GM19468 (cell line): Measurements from ENCODE around the gene MFSD2A.
"Not testable (repeated sequence)": the region's sequence is repeated elsewhere in the genome, so short reads cannot be mapped to it uniquely, and the experiment has no call there.

ENCODE experiments used
- ATAC-seq: cut with Tn5 transposase; IDR thresholded peaks from one replicate; pipeline ENCODE4 v1.9.1; 2021; ENCODE audit warnings: mild to moderate bottlenecking, moderate library complexity, moderate number of reproducible peaks; ENCODE audit not compliant: unreplicated experiment; ENCODE audit errors: extremely low read depth

Gene MFSD2A

DNA sequence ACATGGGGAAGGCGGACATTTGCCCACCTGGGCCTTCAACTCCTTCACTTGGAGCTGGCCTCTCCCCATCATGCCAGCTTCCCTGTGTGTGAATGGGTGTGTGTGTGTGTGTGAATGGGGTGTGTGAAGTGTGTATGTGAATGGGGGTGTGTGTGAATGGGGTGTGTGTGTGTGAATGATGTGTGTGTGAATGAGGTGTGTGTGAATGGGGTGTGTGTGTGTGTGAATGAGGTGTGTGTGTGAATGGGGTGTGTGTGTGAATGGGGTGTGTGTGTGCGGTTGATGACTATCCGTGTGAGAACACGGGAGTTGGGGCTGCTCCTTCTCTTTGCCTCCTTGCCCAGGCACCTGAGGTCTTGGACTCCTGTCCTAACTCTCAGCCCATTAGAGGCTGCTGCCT, 9.6 kb downstream of the MFSD2A start:
- no peak for ATAC-seq

DNA sequence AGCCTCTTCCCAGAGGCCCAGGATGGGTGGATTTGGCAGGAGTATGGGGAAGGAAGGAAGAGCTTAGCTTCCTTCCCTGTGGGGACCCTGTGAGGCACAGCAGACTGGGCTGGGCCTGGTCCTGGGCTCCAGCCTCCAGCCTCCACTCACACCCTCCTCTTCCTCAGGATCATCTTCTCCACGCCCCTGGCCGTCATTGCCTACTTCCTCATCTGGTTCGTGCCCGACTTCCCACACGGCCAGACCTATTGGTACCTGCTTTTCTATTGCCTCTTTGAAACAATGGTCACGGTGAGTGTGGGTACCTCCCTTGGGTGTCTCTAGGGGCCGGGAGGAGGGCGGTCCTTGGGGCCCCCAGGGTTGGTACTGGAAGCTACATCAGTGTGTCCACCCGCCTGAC, 10.1 kb downstream of the MFSD2A start:
- ATAC-seq, result no peak

DNA sequence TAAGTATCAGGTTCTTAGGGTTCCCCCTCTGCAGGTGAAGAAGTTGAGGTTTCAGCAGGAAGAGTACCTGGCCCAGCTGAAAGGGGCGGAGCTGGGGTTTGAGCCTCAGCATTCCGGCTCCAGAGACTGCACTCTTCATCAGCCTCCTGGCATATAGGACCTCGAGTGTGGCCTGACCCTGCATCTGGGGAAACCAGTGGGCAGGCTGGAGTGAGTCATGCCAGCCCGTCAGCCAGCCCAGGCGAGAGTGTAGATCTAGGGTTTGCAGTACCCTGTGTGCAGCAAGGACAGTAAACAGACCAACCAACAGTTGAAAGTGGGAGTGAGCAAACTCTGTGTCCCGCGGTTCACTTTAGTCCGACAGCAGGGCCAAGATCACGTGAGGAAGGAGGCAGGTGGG, 14.1 kb downstream of the MFSD2A start:
- ATAC-seq, result no peak

DNA sequence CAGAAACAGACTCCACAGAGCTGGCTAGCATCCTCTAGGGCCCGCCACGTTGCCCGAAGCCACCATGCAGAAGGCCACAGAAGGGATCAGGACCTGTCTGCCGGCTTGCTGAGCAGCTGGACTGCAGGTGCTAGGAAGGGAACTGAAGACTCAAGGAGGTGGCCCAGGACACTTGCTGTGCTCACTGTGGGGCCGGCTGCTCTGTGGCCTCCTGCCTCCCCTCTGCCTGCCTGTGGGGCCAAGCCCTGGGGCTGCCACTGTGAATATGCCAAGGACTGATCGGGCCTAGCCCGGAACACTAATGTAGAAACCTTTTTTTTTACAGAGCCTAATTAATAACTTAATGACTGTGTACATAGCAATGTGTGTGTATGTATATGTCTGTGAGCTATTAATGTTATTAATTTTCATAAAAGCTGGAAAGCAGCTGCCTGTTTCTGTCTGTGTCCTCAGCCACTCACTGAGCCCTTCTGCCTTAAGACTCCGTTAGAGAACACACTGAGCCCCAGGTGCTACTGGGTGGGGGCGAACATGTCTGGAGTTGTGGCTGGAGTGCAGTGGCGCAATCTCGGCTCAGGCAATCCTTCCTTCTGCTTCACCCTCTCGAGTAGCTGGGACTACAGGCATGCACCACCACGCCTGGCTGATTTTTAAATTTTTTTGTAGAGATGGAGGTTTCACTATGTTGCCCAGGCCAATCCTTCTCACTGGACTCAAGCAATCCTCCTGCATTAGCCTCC, 14.8 kb downstream of the MFSD2A start:
- no peak for ATAC-seq

DNA sequence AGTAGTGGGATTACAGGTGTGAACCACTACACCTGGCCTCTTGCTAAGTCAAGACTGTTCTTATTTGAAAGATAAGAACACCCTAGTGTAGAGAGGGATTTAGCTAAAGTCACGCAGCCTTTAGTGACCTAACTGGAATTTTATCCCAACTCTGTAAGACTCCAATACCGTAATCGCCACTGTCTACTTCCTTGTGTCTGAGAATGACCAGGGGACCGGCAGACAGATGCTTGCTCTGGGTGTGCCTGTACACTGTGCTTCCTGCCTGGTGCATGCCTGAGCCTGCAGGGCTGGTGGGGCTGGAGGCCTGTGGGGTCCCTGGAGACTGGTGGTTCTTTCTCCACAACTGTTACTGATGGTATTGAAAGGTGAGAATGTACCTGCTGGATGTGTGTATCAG, 15.3 kb downstream of the MFSD2A start:
- ATAC-seq, result no peak

DNA sequence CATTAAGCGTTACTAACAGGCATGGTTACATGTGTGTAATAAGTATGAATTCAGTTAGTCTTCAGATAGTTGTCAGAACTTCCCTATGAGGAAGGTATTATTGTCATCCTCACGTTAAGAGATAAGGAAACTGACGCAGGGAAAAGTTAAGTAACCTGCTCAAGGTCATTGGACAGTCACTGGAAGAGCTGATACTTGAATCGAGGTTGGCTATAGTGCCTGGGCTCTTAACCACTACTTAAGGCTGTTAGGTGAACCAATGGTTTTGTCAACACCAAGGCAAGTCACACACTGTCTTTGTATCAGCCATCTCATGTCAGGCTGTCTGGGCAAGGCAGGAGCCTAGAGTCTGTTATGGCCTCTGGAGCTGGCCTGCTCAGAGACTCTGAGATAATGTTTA, 16.2 kb downstream of the MFSD2A start:
- ATAC-seq, result no peak

DNA sequence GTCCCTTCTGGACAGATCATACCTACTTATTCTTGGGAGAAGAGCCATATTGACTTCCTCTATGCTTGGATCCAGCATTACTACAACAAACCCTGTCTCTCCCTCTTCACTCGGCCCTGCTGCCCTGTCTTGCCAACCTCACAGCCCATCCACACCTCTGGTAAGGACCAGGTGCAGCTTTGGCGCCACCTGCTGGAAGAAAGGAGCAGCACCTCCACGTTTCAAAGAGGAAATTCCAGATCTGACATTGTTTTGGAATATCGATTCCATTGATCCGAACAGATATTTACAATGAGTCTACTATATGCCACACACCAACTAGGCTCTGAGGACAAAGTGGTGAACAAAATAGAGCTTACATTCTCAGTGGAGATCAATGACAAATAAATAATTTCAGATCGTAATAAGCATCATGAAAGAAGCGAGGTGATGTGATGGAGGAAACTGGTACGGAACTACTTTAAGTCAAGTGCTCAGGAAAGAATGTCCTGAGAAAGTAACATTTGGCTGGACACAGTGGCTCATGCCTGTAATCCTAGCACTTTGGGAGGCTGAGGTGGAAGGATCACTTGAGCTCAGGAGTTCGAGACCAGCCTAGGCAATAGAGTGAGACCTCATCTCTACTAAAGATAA, 18.7 kb downstream of the MFSD2A start:
- ATAC-seq, result no peak

DNA sequence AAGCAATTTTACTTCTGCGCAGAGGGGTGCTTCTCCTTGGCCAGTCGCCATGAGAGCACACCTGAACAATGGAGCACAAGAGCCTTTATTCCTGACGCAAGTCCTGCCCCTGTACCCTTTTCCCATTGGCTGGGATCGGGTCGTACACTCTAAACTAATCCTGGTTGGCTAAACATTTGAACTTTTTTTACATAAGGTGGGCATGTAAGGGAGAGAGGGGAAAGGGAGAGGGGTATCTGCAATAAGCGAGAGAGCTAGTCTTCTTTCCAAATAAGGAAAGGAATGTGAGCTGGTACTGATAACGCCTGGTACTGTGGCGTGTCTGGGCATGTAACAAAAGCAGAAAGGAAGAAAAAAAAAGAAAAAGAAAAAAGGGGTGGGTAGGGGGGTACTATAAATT, 21.8 kb downstream of the MFSD2A start:
- ATAC-seq, result no peak

DNA sequence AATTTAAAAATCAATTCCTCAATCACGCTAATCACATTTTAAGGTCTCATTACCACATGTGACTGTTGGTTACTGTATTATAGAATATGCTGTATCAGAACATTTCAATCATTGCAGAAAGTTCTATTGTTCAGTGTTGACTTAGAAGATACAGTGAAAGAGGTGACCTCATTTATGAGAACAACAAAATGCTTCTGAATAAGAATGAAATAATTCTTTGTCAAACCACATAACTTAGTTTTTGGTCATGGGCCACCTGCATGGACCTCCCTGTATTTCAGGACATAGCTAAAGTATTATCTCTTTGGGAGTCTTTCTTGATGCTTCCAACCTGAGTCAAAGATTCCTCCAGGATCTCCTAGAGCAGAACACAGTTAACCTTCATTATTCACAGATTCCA, 22.3 kb downstream of the MFSD2A start:
- no peak for ATAC-seq

DNA sequence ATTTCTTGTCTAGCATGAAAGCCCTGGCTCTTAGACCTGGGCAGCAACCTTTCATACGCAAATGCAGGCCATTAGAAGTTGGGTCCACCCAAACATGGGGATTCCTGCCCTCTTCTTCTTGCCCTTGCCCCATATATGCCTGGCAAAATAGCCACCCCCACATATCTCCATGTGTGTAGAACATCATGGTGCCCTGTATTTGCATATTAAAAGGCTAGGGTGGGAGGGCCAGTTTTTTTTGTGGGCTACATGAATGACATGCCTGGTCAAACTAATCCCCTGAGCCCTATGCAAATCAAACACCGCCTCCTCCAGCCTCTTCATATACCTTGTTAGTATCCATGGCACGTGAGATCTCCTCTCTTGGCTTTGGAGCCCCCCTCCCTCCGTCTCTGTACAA, 24.7 kb downstream of the MFSD2A start:
- no peak for ATAC-seq

DNA sequence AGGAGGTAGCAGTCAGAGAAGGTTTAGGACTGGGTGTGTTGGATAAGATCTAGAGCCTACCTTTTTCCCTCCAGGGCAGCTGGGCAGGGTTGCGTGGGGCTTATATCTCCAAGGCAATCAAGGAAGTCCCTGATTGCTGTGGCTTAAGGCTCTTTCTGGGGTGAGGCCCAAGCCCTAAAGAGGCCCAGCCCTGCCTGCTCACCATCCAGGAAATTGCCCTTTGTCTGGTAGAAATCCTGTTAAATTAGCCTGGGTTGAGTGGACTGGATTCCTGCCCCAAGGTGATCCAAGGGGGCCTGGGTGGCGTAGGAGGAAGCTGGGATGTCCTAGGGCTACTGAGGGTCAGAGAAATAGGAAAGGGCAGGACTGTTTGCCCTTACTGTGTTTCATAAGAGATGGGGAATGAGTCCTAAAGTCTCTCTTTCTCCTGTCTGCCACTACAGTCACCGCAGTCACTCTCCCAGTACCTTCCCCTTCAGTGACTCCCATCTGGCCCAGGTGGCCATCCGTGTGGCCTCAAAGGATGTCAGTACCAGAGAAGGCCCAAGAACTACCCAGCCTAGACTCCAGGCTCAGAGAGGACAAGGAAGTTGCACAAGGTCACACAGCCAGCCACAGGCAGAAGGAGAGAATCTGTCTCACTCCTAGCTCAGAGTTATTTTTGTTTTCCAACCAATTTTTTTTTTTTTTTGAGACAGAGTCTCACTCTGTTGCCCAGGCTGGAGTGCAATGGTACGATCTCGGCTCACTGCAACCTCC, 25.8 kb downstream of the MFSD2A start:
- ATAC-seq, result no peak

DNA sequence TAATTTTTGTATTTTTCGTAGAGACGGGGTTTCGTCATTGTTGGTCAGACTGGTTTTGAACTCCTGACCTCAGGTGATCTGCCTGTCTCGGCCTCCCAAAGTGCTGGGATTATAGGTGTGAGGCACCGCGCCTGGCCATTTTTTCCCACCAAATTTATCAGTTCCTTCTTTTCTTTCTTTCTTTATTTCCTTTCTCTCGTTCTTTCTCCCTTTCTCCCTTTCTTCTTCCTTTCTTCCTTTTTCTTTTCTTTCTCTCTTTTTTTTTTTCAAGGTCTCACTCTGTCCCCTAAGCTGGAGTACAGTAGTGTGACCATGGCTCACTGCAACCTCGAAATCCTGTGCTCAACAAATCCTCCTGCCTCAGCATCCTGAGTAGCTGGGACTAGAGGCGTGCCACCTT, 26.4 kb downstream of the MFSD2A start:
- no peak for ATAC-seq

DNA sequence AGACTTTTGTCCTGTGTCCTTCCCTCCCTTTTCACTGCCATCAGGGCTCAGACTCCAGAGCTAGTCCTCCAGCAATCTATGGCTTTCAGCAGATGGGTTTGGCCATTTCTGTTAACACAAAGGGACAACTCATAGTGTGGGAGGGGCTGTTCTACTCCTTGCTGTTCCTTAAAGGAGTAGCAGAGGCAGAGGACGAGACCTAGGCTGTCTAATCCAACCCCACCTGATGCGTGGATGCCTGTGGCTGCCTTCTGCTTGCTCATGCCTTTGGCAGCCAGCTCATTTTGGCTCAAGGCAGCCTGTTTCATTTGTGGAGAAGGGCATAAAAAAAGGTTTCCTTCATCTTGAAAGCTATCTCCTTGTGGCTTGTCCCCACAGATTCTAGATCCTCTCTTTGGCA, 27.0 kb downstream of the MFSD2A start:
- ATAC-seq, result no peak

DNA sequence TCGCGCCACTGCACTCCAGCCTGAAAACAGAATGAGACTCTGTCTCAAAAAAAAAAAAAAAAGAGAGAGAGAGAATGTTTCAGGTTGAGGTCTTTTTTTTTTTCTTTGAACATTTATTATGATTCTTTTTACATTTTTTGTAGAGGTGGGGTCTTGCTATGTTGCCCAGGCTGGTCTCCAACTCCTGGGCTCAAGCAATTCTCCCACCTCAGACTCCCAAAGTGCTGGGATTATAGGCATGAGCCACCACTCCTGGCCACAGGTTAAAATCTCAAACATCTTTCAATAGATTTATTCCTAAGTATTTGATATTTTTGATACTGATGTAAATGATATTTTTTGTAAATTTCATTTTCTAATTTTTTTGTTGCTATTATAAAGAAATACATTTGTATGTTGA, 29.5 kb downstream of the MFSD2A start:
- not testable (repeated sequence) for ATAC-seq

DNA sequence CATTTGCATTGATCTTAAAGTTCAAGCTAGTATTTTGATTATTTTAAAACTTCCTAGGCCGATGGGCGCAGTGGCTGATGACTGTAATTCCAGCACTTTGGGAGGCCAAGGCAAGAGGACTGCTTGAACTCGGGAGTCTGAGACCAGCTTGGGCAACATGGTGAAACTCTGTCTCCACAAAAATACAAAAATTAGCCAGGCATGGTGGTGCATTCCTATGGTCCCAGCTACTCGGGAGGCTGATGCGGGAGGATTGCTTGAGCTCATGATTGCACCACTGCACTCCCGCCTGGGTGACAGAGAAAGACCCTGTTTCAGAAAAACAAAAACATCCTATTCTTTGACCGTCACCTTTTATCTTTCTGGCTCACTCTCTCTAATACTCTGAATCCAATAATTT, 30.0 kb downstream of the MFSD2A start:
- no peak for ATAC-seq

DNA sequence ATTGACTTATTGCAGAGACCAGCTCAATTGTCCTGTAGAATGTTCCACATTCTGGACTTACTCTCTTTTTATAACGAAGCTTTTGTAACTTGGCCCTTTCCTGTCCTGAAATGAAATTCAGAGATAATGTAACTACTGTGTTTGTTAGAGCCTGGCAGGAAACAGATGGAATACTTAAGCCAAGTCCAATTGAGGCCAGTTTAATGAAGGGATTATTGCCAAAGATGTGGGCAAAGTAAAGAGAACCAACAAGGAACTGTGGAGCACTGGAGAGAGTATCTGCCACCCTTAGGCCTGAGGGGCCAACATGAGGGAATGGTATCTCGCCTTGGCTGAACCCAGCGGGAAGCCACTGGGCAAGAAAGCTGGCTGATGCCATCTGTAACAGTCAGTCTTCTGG, 32.9 kb downstream of the MFSD2A start:
- ATAC-seq, result no peak

DNA sequence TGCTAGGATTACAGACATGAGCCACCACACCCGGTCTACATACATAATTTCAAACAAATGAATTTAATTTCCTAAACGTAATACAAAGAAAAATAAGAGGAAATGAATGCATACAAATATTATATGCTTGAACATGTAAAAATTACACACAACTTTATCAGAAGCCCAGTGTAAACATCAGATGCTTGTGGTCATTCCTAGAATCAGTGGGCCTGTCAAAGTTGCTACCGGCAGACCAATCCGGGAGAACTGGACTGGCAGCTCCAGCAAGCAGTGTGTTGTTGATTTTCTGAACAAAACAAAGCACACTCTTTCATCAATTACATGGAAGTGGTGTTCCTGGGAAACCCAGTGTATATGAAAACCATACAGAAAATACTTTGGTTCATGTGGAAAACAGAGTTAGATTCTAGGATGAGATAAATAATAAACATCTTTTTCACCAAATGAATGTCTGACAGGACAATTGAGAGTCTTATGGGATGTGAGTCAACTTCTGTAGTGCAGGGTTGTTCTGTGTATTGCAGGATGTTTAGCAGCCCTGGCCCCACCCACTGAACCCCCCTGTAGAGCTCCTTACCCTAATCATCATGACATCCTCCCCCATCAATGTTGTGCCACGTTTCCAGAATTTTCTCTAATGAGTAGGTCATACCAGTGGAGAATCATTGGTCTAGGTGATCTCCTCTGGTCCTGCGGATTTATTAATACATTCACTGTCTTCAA, 33.8 kb downstream of the MFSD2A start:
- no peak for ATAC-seq

DNA sequence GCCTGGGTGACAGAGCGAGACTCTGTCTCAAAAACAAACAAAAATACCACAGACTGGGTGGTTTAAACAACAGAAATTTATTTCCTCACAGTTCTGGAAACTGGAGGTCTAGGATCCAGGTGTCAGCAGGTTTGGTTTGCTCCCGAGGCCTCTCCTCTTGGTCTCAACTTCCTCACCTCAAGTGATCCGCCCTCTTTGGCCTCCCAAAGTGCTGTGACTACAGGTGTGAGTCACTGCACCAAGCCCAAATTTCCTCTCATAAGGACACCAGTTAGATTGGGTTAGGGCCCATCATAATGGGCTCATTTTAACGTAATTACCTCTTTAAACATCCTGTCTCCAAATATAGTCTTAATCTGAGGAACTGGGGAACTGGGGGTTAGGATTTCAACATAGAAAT, 35.5 kb downstream of the MFSD2A start:
- ATAC-seq, result no peak

DNA sequence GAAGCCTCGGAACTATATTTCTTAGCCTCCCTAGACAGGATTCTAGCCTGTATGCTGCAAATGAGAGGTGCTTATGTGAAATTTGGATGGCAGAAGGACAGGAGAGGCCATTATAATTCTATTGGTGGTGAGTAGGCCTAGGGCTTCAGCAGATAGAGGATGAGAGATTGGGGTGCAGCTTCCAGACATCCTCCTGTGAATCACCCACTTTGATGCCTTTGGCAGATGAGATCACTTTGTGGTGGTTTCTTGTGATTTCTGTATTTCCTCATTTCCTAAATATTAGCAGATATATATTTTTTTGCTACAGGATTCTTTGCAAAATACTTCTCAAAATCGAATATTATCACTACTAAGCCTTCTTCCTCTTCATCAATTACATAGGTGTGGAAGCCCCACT, 37.3 kb downstream of the MFSD2A start:
- ATAC-seq, result no peak

DNA sequence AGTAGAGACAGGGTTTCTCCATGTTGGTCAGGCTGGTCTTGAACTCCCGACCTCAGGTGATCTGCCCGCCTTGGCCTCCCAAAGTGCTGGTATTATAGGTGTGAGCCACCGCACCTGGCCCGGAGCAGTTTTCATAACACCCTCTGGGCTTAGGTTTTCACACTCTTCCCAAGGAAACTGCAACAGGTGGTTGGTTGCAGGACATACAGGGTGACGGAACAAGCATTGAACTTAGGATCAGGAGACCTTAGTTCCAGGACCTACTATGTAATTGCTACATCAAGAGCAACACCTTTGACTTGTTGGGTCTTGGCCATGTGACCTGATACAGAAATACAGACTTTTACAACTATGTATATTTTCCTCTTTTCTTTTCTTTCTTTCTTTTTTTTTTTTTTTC, 37.9 kb downstream of the MFSD2A start:
- no peak for ATAC-seq

DNA sequence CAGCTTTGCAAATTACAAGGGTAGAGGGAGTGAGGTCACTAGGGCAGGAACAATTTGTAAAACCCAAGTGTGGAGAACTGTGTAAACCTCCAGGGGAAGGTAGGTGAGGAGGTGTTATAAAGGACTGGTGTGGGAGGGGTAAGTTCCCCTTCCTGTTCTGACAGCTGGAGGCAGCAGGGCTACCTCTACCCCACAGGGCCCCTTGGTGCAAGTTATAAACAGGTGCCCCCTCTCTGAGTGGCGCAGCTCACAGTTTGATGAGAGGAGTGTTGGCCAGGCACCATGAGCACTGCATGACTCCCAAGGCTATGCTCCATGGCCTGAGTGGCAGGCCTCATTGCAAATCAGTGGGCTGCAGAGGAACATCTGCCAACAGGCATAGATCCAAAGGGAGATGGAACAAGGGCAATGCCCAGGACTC, 41.0 kb downstream of the MFSD2A start:
- ATAC-seq, result no peak
